Activated naive CD8-positive, alpha-beta T cell (primary cell): ENCODE results near the gene RAPGEF4.

Source experiments
- H3K27ac Mint-ChIP-seq: one replicate; pipeline ENCODE4 v1.8.0; 2021; ENCODE audit warnings: mixed read lengths
- H3K27me3 Mint-ChIP-seq: one replicate; pipeline ENCODE4 v1.8.0; 2021; ENCODE audit warnings: mixed read lengths
- H3K36me3 Mint-ChIP-seq: one replicate; pipeline ENCODE4 v1.8.0; 2021; ENCODE audit warnings: mixed read lengths
- H3K4me1 Mint-ChIP-seq: one replicate; pipeline ENCODE4 v1.8.0; 2021; ENCODE audit warnings: low read depth, mixed read lengths
- H3K4me3 Mint-ChIP-seq: one replicate; pipeline ENCODE4 v1.8.0; 2021; ENCODE audit warnings: mild to moderate bottlenecking, mixed read lengths
- H3K9me3 Mint-ChIP-seq: one replicate; pipeline ENCODE4 v1.8.0; 2021; ENCODE audit warnings: low read depth, mixed read lengths

Gene RAPGEF4

DNA sequence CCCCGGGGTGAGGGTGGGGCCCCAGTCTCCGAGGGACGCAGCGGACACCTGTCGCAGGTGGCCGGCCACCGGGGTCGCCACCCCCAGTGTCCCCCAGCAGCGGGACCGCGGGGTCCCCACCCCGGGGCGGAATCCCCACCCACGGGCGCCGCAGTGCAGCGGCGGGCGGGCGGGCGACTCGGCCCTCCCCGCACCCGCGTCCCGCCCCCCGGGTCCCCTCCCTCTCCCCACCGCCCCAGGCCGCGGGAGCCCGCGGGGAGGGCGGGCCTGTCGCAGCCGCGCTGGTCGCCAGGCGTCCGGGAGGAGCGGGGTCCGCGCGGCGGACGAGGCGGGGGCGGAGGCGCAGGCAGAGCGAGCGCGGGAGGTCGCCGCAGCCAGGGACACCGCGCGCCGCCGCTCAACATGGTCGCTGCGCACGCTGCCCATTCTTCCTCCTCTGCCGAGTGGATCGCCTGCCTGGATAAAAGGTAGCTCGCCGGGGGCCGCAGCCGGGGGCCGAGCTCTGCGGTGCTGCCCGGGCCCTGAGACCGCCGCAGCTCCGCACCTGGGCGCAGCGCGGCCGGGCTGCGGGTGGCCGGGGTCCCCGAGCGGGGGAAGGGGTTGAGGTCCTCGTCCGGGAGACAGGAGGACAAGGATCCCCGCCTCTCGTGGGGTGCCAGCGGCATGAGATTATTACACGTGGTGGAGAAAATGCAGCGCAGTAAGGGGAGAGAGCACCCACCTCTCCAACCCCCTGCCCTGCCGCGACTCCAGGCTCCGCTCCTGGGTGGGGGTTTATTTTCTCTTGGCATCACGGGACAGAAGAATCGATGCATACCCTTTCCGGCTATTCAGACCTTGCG is at the start of gene RAPGEF4:
RAPGEF4 (plus strand) TSS at position 264 of the 842 bp plus-strand sequence; CDS start at position 403, 139 bp downstream.
- H3K4me1 Mint-ChIP-seq, result peaks cover 8% of the 10 kb centered on the region
- H3K36me3 Mint-ChIP-seq, result no peaks in the 10 kb centered on the region
- H3K27ac Mint-ChIP-seq, result peak within 1 kb of the TSS; percentile 5
- peaks cover 31% of the 10 kb centered on the region for H3K27me3 Mint-ChIP-seq
- peak within 1 kb of the TSS; percentile 87 for H3K4me3 Mint-ChIP-seq
- no peaks in the 10 kb centered on the region for H3K9me3 Mint-ChIP-seq

DNA sequence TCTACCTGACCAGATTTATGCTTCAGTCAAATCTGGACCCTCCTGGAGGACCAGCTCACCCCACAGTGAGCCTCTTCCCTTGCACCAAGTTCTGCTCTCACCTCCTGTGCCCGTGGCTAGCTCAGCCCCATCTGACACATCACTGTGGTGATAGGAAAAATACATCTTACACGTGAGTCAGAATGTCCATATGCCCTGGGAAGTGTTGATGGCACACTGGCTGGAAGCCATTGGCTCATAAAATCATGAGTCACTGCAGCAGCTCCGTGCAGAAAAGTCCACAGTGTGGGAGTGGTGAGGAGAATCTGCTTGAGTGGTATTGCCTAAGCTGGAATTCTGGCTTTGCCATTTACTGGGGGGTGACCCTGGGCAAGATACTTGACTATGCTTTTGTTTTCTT is 42.6 kb upstream of the RAPGEF4 start:
- Mint-ChIP-seq H3K36me3 (peaks cover 3% of the 10 kb centered on the region), H3K9me3 (peaks cover 3% of the 10 kb centered on the region), H3K27ac (peak overlapping the region; percentile 76)

DNA sequence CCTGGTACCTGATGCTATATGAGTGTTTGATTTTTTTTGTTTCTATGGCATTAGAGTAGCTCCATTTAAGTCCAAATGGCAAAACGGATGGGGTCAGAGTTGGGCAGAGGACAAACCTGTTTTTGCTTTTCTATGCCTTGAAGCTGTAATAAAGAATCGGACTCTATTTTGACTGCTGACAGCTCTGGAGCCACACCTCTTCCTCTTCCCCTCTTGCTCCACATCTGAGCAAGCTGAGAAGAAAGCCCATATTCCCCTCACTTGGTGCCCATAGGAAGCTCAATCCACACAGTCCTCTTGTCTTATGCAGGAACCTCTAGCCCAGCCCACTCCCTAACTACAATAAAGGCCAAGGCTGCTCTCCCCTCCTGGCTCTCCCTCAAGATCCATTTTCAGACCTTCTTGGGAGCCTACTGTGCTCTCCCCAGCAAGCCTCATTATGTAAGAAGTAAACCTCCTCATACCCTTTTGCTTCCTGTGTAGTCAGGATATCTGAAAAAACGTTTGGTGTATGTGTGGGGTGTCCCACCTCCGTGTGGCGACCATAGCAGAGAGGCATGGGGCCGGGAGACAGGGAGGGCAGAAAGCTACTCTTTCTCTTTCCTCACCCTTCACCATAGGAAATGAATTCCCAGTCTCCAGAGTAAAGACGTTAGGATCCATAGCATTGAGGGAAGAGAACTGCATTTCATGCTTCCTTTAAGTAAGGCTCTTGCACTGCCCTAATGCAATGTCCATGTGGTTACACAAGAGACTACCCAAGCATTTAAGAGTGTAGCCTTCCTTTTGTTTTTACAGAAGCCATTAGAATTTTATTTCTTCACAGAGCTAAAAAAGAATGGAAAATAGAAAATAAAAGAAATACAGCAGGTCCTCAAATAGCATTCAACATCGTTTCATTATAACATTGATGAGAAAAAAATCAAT is 41.9 kb upstream of the RAPGEF4 start:
- Mint-ChIP-seq H3K9me3 (peaks cover 3% of the 10 kb centered on the region), H3K27ac (peak overlapping the region; percentile 76), H3K4me1 (peaks cover 57% of the 10 kb centered on the region), H3K36me3 (peaks cover 3% of the 10 kb centered on the region), H3K27me3 (no peaks in the 10 kb centered on the region), H3K4me3 (peak overlapping the region; percentile 54)

More for the DNA sequence above, 42.6 kb upstream of the RAPGEF4 start:
- Mint-ChIP-seq H3K27me3 (no peaks in the 10 kb centered on the region), H3K4me1 (peaks cover 52% of the 10 kb centered on the region), H3K4me3 (peak overlapping the region; percentile 54)

DNA sequence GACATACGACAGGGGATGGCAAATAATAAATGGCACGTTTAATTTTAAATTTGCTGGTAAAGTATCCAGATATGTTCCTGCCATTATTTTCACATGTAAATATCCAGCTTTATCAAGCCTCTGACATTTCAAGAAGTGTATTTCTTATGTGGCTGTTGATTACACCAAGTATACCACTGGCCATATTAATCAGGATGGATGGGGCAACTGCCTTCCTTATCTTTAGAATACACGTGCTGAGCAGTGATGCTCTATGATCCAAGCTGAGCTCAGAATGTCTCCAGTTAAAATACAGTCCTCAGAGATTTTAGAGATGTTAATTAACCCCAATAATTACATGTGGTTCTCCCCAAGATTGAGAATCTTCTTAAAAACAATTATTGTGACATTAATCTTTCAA is 38.3 kb upstream of the RAPGEF4 start:
- Mint-ChIP-seq H3K36me3 (peaks cover 2% of the 10 kb centered on the region), H3K27ac (peak overlapping the region; percentile 50), H3K4me1 (peaks cover 42% of the 10 kb centered on the region), H3K9me3 (no peaks in the 10 kb centered on the region), H3K27me3 (no peaks in the 10 kb centered on the region), H3K4me3 (no peak overlapping the region)

DNA sequence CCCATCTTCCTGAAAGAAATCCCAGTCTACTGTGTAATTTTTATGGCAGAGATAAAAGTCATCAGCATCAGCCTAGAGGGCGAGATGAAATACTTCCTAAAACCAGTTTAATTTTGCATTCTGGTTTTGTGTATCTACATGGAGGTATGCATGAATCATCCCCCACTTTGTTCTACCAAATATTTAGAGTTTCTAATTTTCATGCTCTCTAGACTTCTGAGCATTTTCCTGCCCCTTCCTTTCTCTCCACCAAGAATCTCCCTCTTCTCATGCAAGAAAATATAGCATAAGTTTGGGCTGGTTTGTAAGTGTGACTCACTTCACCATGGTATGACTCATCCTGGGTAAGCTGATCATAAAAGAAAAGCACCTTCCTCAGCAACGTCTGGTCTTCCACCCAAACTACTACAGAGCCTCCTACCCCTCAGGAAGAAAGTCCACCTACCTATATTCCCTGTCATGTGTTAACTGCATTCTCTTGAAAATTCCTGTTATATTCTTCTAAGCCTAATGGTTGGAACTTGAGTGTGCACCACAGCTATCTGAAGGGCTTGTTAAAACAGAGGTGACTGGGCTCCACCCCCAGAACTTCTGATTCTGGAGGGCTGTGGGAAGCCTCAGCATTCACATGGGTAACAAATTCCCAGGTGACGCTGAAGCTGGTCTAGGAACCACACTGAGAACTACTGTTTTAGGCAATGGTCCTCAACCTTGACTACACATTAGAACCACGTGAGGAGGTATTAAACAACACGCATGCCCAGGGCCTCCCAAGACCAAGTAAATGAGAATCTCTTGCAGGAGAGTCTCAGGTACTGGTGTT is 37.4 kb upstream of the RAPGEF4 start:
- peak overlapping the region; percentile 16 for H3K27ac Mint-ChIP-seq
- H3K9me3 Mint-ChIP-seq, result no peaks in the 10 kb centered on the region
- H3K27me3 Mint-ChIP-seq, result no peaks in the 10 kb centered on the region
- H3K4me3 Mint-ChIP-seq, result peak overlapping the region; percentile 12
- peaks cover 32% of the 10 kb centered on the region for H3K4me1 Mint-ChIP-seq
- peaks cover 2% of the 10 kb centered on the region for H3K36me3 Mint-ChIP-seq

DNA sequence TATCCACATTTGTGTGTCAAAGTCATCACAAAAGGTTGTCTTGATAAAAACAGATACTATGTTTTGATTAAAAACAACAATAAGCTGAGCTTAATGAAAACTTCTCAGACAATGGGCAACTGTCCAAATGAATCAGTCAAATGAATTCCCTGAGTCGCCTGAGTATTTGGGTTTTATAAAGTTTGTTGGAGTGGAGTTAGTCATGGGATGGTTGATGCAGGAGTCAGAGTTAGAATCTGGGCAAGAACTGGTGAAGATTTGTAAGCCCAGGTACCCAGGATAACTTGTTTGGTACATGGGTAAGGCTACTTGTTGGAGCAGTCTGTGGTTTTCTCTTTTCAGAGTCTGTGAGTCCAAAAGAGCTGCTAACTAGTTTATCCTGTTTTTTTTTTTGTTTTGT is 34.4 kb upstream of the RAPGEF4 start:
- Mint-ChIP-seq H3K27me3 (no peaks in the 10 kb centered on the region), H3K36me3 (peaks cover 2% of the 10 kb centered on the region), H3K9me3 (no peaks in the 10 kb centered on the region), H3K4me3 (no peak overlapping the region), H3K27ac (no peak overlapping the region), H3K4me1 (peaks cover 20% of the 10 kb centered on the region)

DNA sequence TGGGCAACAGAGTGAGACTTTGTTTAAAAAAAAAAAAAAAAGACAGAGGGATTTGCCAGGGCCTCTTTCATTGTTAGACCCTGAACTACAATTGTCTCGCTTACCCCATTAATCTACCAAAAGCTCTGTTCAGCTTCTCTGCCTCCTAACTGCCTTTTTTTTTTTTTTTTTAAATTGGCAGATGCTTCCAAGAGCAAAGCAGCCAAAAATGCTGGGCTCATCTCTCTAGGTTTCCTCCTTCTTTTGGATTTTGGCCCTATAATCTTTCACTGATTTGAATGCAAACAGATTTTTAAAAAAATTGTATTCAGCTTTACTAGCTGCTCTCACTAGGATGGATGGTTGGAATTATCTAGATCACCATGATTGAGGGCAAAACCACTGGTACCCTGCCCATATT is 33.2 kb upstream of the RAPGEF4 start:
- Mint-ChIP-seq H3K36me3 (peaks cover 2% of the 10 kb centered on the region), H3K4me1 (peaks cover 17% of the 10 kb centered on the region), H3K9me3 (no peaks in the 10 kb centered on the region), H3K4me3 (no peak overlapping the region), H3K27ac (no peak overlapping the region), H3K27me3 (no peaks in the 10 kb centered on the region)

DNA sequence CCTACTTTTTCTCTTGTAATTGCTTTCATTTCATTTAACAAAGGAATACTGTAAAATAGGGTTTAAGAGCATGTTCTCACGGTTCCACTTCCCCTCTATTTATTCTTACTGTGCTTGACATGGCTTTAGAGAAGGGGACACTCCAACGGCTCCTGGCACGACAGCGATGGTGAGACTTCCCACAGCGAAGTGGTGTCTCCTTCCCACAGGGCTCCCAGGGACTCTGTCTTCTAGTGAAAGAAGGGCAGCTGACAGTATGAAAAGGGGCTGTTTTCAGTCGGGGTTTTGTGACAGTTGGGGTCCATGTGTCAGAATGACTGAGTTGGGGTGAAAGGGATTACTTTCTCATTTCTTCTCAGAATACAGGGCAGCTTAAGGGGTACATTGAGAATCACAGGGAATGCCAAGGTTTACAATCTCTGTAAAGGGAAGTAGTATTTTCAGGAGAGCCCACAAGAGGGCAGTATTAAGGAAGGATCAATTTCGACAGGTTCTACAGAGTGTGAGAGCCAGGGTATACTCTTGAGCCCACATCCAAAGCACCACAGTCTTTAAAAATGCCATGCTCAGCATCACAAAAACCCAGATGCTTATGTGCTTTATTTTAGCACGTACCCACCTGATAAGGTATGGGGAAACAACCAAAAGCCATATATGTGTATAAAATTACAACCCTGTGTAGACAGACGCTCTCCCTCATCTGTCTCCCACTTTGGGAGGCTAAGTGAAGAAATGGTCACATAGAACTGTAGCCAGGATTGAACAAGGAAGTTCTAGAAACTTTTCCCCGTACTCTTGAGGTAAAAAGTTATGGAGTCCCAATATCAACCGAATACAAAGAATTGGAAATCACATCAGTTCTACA is 31.3 kb upstream of the RAPGEF4 start:
- Mint-ChIP-seq H3K4me3 (no peak overlapping the region), H3K9me3 (no peaks in the 10 kb centered on the region), H3K36me3 (peaks cover 2% of the 10 kb centered on the region), H3K4me1 (peaks cover 1% of the 10 kb centered on the region), H3K27ac (no peak overlapping the region), H3K27me3 (peaks cover 2% of the 10 kb centered on the region)

DNA sequence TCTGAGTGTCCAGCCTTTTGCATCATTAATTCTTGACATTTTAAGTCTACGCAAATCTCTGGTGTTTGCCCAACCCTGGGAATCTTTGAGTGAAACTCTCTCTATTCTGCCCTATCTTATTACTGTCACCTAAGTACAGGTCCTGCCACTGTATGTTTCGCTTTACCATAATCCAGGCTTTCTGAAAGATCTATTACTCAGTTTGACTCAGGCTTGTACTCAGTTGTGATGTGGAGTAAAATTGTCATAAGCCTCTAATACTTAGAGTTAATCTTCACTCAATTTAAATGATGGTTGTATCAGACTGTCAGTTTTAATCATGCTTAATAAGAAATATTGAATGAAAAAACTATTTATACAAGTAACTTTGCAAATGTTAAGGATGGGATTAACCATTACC is 30.3 kb upstream of the RAPGEF4 start:
- Mint-ChIP-seq H3K9me3 (no peaks in the 10 kb centered on the region), H3K4me3 (no peak overlapping the region), H3K27ac (no peak overlapping the region), H3K4me1 (peaks cover 1% of the 10 kb centered on the region), H3K27me3 (peaks cover 2% of the 10 kb centered on the region), H3K36me3 (peaks cover 2% of the 10 kb centered on the region)

DNA sequence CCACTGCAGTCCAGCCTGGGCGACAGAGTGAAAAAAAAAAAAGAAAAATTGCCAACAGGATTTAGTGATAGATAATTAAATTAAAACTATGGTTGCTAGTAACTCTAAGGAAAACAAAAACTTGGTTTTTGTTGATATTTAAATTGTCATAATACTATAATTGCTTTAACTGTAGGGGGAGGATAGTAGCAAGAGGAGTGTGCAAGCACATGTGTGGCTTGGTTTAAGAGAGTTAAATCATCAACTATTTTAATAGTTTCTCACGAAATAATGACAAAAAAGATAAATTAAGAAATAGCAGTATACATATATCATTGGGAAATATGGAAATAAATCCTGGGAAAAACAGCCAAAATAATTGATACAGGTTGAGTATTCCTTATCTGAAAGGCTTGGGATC is 27.4 kb upstream of the RAPGEF4 start:
- H3K27ac Mint-ChIP-seq, result no peak overlapping the region
- H3K9me3 Mint-ChIP-seq, result no peaks in the 10 kb centered on the region
- H3K4me3 Mint-ChIP-seq, result no peak overlapping the region
- no peaks in the 10 kb centered on the region for H3K36me3 Mint-ChIP-seq
- H3K27me3 Mint-ChIP-seq, result peaks cover 2% of the 10 kb centered on the region
- peaks cover 1% of the 10 kb centered on the region for H3K4me1 Mint-ChIP-seq

DNA sequence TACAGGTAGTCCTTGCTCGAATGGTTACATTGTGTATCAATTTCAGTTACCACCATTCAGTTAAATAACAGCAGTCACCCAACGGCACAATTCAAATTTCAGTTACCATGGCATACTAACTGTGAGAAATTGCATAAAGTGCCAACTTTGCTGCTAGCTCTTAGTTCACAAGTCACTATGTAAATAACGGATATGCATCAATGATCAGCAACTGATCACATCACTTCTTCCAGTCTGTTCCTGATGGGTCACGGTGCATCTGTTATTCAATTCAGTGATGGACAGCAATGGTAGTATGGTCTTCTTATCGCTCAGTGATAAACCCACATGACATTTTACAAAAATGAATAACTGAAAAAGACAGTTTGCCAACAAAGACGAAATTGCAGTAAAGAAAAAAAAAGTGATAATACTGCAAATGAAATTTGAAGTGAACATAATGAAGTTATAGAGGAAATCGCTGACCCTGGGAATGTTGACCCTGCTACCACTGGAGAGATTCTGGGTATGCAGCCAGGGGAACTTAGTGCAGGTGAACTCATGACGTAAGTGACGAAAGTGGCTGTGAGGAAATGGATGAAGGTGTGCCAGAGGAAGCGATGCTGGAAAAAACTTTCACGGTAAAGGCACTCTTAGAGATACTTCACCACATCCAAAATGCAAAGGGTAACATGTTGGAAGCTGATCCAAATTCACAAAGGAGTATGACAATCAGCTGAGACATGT is 25.9 kb upstream of the RAPGEF4 start:
- no peak overlapping the region for H3K4me3 Mint-ChIP-seq

DNA sequence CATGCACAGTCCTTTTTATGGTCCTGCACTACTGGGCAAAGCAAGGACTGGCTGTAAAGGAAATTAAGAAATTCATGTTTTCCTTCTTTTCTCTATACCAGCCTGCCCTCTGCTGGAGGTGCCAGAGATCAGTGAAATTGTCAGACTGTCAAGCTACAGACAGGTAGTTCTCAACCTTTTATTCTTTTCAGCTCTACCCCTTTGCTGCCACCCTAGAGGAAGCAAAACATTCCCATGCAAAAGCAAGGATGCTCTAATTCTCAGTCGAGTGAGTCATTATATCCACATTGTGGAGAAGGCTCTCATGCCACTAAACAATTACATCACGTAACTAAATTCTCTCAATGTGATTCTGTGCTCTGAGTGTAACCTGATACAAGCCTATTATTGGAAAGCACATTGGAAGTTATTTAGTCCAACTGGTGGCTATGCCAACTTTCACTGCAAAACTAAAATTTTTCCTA is 25.0 kb upstream of the RAPGEF4 start:
- Mint-ChIP-seq H3K27me3 (peaks cover 2% of the 10 kb centered on the region), H3K27ac (no peak overlapping the region), H3K4me3 (no peak overlapping the region), H3K4me1 (no peaks in the 10 kb centered on the region), H3K36me3 (no peaks in the 10 kb centered on the region), H3K9me3 (no peaks in the 10 kb centered on the region)

More for the DNA sequence above, 25.9 kb upstream of the RAPGEF4 start:
- H3K27me3 Mint-ChIP-seq, result peaks cover 2% of the 10 kb centered on the region
- no peak overlapping the region for H3K27ac Mint-ChIP-seq
- no peaks in the 10 kb centered on the region for H3K4me1 Mint-ChIP-seq
- H3K36me3 Mint-ChIP-seq, result no peaks in the 10 kb centered on the region
- H3K9me3 Mint-ChIP-seq, result no peaks in the 10 kb centered on the region

DNA sequence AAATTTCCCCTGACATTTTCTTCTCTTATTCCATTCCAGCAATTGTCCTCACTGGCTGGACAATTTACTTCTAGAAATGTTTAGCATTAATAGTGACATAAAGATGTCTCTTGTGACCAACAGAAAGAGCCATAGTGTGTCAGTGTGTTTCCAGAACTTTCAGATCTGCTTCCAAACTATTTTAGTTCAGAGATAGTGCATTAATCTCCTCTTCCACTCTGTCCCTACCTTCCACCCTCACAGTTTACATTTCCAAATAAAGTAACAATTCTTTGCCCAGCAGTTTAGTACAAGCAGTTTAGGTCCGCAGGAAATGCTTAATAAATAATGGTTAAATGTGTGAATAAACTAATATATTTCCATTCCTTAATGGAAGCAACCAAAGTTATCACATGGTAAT is 24.5 kb upstream of the RAPGEF4 start:
- no peaks in the 10 kb centered on the region for H3K9me3 Mint-ChIP-seq
- no peak overlapping the region for H3K27ac Mint-ChIP-seq

More for the DNA sequence above, 24.5 kb upstream of the RAPGEF4 start:
- H3K36me3 Mint-ChIP-seq, result no peaks in the 10 kb centered on the region
- no peaks in the 10 kb centered on the region for H3K4me1 Mint-ChIP-seq
- H3K4me3 Mint-ChIP-seq, result no peak overlapping the region
- peaks cover 2% of the 10 kb centered on the region for H3K27me3 Mint-ChIP-seq
